Smooth muscle cell (in vitro differentiated cells): Measurements from ENCODE around the gene BBX. TPM values are rescaled to one million over a fixed set of nuclear protein-coding genes. Genes with fewer than 3 reads are reported as not detected.

Experiments
- DNase-seq: peaks from one replicate; lab custom pipeline; 2025; ENCODE audit not compliant: unreplicated experiment; lab: John Stamatoyannopoulos, UW
- H2AFZ ChIP-seq: fragments of 200-600 bp; sonication (generic); 2 replicates; pipeline ENCODE4 v1.6.0; 2016; ENCODE audit warnings: antibody characterized with exemption, low read depth, mild to moderate bottlenecking
- H3F3A ChIP-seq: fragments of 200-600 bp; sonication (generic); 2 replicates; pipeline ENCODE4 v1.6.0; 2017; ENCODE audit warnings: antibody characterized with exemption, low read depth
- H3K27ac ChIP-seq: fragments of 200-600 bp; sonication (generic); 2 replicates; pipeline ENCODE4 v1.5.1; 2016; ENCODE audit warnings: low read depth, mild to moderate bottlenecking
- H3K27me3 ChIP-seq: fragments of 200-600 bp; sonication (generic); 2 replicates; pipeline ENCODE4 v1.6.1; 2016; ENCODE audit warnings: low read depth, mild to moderate bottlenecking
- H3K36me3 ChIP-seq: fragments of 200-600 bp; sonication (generic); 2 replicates; pipeline ENCODE4 v1.5.1; 2016; ENCODE audit warnings: low read depth
- H3K4me1 ChIP-seq: fragments of 200-600 bp; sonication (generic); 2 replicates; pipeline ENCODE4 v1.5.1; 2016; ENCODE audit warnings: low read depth
- H3K4me2 ChIP-seq: fragments of 200-600 bp; sonication (generic); 2 replicates; pipeline ENCODE4 v1.6.0; 2016; ENCODE audit warnings: mild to moderate bottlenecking
- H3K4me3 ChIP-seq: fragments of 200-600 bp; sonication (generic); 2 replicates; pipeline ENCODE4 v1.5.1; 2016; ENCODE audit warnings: mild to moderate bottlenecking
- H3K79me2 ChIP-seq: fragments of 200-600 bp; sonication (generic); 2 replicates; pipeline ENCODE4 v1.6.0; 2016; ENCODE audit warnings: low read depth, mild to moderate bottlenecking
- H3K9ac ChIP-seq: fragments of 200-600 bp; sonication (generic); 2 replicates; pipeline ENCODE4 v1.6.0; 2016; ENCODE audit warnings: low read depth
- H3K9me3 ChIP-seq: fragments of 200-600 bp; sonication (generic); replicated peaks from 2 replicates; pipeline ENCODE4 v1.5.1; 2016; ENCODE audit warnings: low read depth
- H4K20me1 ChIP-seq: fragments of 200-600 bp; sonication (generic); 2 replicates; pipeline ENCODE4 v1.6.0; 2016; ENCODE audit warnings: low read depth
- WGBS: methylation state at CpG from one replicate; pipeline ENCODE4 v1.1.7; 2016; ENCODE audit warnings: low lambda C conversion rate; 5-methylcytosine and 5-hydroxymethylcytosine counted together
- polyA plus RNA-seq: library from polyadenylated mRNA; unstranded; fragments of >200 nt; fragmentation: Nextera tagmentation; extraction: Ambion mirVana; gene quantifications from 2 replicates; pipeline ENCODE4 v1.2.1, GENCODE V29; 2016
- total RNA-seq: library from RNA; depleted of rRNA; stranded (reverse); fragments of >200 nt; gene quantifications from 2 replicates; pipeline ENCODE4 v1.2.3, GENCODE V29; 2014
- TF ChIP-seq, protein P1 (sequence below): fragments of 200-600 bp; sonication (generic); IDR thresholded peaks from 2 replicates; pipeline ENCODE4 v1.5.1; 2017; ENCODE audit warnings: borderline replicate concordance, mild to moderate bottlenecking, antibody characterized with exemption; ENCODE audit not compliant: insufficient read depth, poor library complexity, severe bottlenecking

The BBX gene
- total and polyA plus RNA-seq, 2 experiments from 2014 or later: 58.9 to 66.4 TPM

DNA sequence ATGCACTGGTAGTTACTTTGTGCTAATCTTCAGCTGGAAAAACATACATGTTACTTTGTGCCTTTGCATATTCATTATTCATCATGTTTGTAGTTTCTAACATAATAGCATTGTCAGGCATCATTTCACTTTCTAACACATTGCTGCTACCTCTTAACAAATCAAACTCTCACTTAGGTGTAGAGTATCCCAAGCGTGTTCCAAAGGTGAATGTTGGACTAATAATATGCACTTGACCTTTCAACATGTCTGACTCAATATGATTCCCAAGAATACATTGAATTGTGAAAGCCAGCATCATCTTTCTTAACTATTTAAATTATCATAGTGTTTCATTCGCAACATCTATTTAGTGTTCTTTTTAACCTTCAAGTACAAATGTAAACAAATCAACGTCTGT is 211.6 kb downstream of the BBX start:
- 97% methylated on average over 3 of the region's 3 CpGs for WGBS
- Histone ChIP-seq H3K27me3 (no peaks in the 10 kb centered on the region), H3K4me1 (no peaks in the 10 kb centered on the region), H3K9me3 (no peaks in the 10 kb centered on the region), H2AFZ (no peak overlapping the region), H3K9ac (no peak overlapping the region), H3K4me3 (no peak overlapping the region), H3K4me2 (no peak overlapping the region), H3F3A (no peaks in the 10 kb centered on the region), H3K36me3 (no peaks in the 10 kb centered on the region), H3K27ac (no peak overlapping the region), H4K20me1 (peaks cover 5% of the 10 kb centered on the region), H3K79me2 (no peaks in the 10 kb centered on the region)
- no peak for DNase-seq
- TF ChIP-seq, protein P1, sequence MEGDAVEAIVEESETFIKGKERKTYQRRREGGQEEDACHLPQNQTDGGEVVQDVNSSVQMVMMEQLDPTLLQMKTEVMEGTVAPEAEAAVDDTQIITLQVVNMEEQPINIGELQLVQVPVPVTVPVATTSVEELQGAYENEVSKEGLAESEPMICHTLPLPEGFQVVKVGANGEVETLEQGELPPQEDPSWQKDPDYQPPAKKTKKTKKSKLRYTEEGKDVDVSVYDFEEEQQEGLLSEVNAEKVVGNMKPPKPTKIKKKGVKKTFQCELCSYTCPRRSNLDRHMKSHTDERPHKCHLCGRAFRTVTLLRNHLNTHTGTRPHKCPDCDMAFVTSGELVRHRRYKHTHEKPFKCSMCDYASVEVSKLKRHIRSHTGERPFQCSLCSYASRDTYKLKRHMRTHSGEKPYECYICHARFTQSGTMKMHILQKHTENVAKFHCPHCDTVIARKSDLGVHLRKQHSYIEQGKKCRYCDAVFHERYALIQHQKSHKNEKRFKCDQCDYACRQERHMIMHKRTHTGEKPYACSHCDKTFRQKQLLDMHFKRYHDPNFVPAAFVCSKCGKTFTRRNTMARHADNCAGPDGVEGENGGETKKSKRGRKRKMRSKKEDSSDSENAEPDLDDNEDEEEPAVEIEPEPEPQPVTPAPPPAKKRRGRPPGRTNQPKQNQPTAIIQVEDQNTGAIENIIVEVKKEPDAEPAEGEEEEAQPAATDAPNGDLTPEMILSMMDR: no peak

DNA sequence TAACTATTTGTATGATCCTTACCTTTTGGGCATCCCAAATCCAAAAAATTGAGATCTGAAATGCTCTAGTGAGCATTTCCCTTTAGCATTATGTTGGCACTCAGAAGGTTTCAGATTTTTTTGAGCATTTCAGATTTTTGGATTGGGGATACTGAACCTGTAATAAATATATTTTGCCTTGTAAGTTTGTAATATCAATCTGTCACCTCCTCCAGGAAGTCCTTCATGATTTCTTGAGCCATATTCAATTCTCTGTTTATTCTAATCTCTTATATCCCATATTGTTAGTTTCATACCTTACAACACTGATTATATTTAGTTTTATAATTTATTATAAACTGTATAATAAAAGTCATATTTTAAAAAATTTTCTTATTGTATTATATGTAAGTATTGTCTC is 215.2 kb downstream of the BBX start:
- H3K79me2 ChIP-seq: no peaks in the 10 kb centered on the region
- no peaks in the 10 kb centered on the region for H3K36me3 ChIP-seq
- H2AFZ ChIP-seq: no peak overlapping the region
- no peaks in the 10 kb centered on the region for H3K9me3 ChIP-seq
- DNase-seq: no peak
- peaks cover 22% of the 10 kb centered on the region for H4K20me1 ChIP-seq
- H3K27me3 ChIP-seq: no peaks in the 10 kb centered on the region
- H3K9ac ChIP-seq: no peak overlapping the region
- TF ChIP-seq, protein P1: no peak
- H3K4me3 ChIP-seq: no peak overlapping the region
- no peaks in the 10 kb centered on the region for H3F3A ChIP-seq
- H3K27ac ChIP-seq: no peak overlapping the region
- H3K4me2 ChIP-seq: no peak overlapping the region
- no peaks in the 10 kb centered on the region for H3K4me1 ChIP-seq

DNA sequence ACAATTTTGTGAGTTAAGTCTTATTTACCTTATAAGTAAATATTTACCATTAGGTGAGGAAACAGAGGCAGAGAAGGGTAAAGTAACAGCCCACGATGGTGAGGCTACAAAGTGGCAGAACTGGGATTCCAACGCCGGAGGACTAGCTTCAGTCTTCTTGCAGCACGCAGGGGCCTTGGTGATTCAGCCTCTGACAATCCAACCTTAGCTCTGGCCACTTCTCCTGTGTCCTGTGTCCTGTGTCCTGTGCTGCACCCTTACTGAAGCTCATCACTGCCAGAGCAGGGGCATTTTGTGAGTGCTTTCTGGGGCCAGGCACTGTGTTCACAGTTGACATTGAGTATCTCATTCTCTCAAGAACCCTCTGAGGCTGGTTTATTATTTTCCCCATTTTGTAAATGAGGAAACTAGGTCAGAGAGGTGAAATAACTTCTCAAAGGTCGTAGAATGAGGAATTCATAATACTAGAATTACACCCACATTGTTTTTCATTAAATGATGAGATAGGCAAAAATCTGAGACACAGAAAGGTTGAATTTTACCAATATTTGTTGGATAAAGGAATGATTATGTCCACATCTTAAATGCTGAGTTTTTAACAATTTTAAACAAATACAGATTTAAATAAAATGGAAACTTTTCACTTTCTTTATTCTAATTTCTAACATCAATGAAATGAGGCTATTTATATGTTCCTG is 215.9 kb downstream of the BBX start:
- Histone ChIP-seq H4K20me1 (peaks cover 22% of the 10 kb centered on the region), H3K9ac (no peak overlapping the region), H2AFZ (no peak overlapping the region), H3K4me1 (no peaks in the 10 kb centered on the region), H3K27ac (no peak overlapping the region), H3F3A (no peaks in the 10 kb centered on the region), H3K4me3 (no peak overlapping the region), H3K27me3 (no peaks in the 10 kb centered on the region), H3K79me2 (no peaks in the 10 kb centered on the region), H3K9me3 (no peaks in the 10 kb centered on the region), H3K36me3 (no peaks in the 10 kb centered on the region), H3K4me2 (no peak overlapping the region)
- TF ChIP-seq, protein P1: no peak
- 90% methylated on average over 5 of the region's 5 CpGs for WGBS
- no peak for DNase-seq

DNA sequence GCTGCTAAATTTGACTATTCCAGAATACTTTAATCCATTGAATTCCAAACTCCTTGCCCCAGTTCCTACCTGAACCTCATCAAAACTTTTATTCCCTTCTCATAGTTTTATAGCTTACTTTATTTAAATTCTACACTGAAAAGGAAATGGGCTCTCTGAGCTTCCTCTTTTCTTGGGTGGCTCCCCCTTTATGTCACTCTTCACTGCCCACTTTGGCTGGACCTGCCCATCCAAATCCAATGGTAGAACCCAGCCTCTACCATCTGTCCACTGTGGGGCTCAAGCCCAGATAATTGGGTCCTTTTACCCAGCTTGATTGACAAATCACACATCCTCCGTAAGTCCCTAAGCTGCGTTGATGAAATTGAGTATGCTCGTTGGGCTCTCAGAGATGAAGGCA is 216.5 kb downstream of the BBX start:
- Histone ChIP-seq H3K9ac (no peak overlapping the region), H3K27me3 (no peaks in the 10 kb centered on the region), H3K4me2 (no peak overlapping the region), H3K9me3 (no peaks in the 10 kb centered on the region), H4K20me1 (peaks cover 22% of the 10 kb centered on the region), H3K4me1 (no peaks in the 10 kb centered on the region), H3F3A (no peaks in the 10 kb centered on the region), H2AFZ (no peak overlapping the region), H3K36me3 (no peaks in the 10 kb centered on the region), H3K79me2 (no peaks in the 10 kb centered on the region), H3K27ac (no peak overlapping the region), H3K4me3 (no peak overlapping the region)
- TF ChIP-seq, protein P1: no peak
- DNase-seq: no peak
- WGBS: 63% methylated on average over 3 of the region's 3 CpGs
